CD4-positive, alpha-beta T cell treated with Interferon alpha-2 for 1 hour (primary cell): ENCODE results near the gene LRG1.

Experiments
- DNase-seq, 2 donors: peaks; one replicate each; pipeline ENCODE4 v3.0.0-alpha.2; 2020 to 2022

The LRG1 gene

DNA sequence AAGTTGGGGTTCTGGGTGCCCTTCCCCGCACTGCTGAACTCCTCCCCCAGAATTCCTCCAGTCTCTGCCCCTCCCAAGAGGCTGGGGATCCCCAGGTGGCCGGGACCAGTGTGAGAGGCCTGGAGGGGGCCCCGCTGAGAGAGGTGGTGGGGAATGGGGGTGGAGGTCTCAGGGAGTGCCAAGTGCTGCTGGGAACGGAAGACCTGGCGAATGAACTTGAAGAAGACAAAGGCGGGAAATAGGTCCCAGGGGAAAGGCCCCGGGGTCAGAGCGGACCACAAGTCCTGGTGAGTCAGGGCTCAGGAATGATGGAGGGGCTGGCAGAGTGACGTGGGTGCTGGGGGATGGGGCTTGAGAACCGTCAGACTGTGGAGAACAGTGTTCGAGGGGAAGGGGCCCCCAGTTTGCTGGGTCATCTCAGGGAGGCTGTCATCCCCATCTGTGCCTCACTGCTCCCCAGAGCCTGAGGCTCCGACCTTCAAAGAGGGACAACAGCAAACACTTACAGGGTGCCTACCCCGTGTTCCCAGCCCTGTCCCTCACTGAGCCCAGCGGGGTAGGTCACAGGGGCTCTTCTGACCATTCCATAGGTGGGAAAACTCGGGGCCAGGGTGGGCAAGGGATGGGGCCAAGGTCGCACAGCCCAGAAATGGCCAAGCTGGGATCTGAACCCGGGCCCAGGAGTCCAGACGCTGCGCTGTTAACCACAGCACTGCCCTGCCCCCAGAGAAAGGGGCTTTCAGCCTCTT, 35.6 kb upstream of the LRG1 start:
- no peak for DNase-seq

DNA sequence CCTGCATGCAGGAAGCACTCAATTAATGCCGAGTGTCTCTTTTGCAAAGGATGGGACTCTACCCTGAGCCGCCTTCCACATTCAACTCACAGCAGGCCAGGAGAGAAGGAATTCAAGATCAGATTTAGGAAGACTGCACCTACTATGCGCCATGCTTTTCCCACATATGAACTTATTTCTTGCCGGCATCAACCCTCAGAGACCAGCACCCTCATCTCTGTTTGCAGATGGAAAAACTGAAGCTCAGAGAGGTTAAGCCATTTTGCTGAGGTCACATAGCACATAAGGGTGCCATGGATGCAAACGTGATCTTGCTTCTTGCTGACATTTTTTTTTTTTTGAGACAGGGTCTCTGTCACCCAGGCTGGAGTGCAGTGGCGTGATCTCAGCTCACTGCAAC, 33.8 kb upstream of the LRG1 start:
- no peak for DNase-seq

DNA sequence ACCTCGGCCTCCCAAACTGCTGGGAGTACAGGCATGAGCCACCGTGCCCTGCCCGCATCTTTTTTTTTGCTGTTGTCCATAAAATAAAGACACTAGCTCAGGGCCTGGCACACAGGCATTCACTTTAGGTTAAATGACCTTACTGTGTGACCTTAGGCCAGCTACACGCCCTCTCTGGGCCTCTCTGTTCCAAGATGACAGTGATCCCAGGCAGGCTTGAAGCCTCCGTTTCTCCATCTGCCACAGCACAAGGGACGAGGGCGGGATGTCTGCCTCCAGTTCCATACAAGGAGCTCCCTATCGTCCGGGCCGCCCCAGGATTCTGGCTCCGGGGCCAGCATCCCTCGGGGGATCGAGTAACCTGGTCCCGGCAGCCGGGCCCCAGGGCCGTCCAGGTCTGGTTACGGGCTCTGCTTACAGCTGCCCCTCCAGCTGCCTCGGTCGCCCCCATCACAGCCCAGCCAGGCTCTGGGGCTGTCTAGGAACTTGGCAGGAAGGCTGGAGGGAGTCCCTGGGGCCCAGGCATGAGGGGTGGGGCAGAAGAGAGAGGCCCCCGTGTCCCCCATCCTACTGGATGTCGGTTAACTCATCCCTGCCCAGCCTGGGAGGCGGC, 31.6 kb upstream of the LRG1 start:
- DNase-seq: no peak

DNA sequence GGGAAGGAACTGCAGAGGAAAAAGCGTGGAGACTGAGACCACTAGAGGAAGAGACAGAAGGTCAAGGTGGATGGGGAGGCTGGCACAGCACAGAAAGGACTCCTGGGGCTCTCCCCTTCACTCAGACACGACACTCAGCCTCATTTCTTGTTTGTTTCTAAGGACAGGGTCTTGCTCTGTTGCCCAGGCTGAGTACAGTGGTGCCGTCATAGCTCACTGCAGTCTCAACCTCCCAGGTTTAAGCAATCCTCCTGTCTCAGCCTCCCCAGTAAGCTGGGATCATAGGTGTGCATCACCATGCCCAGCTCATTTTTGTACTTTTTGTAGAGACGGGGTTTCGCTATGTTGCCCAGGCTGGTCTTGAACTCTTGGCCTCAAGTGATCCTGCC, 31.1 kb upstream of the LRG1 start:
- DNase-seq: no peak

DNA sequence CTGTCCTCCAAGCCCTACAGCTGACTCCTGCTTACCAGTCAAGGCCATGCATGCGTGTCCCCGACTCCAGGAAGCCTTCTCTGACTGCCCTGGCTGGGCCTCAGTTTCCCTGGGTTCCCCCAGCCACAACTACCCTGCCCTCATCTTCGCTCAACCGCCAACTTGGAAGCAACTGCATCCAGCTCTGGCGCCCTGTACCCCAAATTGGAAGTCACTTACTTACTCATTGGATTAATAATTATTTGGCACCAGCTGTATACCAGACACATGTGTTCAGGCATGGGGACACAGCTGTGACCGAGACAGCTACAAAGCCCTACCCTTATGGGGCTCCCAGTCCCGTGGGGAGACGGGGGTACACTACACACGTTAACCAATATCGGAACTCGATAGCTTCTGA, 30.6 kb upstream of the LRG1 start:
- DNase-seq: no peak

DNA sequence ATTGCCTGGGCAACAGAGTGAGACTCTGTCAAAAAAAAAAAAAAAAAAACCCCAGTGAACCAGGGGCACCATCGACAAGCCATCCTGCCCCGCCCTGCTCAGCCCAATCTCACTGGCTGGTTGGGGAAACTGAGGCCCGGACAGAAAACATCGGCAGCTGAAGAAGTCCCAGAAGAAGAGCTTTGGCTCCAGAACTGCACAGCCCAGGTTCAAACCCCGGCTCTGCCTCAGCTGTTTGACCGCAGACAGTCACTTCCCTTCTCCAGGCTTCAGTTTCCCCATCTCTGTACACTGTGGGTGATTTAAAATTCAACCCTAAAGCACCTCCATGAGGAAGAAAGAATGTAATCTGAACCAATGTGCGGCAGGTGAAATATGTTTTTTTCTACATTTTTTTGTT, 29.1 kb upstream of the LRG1 start:
- DNase-seq: peak in 1 of 2 donors; percentile 18

DNA sequence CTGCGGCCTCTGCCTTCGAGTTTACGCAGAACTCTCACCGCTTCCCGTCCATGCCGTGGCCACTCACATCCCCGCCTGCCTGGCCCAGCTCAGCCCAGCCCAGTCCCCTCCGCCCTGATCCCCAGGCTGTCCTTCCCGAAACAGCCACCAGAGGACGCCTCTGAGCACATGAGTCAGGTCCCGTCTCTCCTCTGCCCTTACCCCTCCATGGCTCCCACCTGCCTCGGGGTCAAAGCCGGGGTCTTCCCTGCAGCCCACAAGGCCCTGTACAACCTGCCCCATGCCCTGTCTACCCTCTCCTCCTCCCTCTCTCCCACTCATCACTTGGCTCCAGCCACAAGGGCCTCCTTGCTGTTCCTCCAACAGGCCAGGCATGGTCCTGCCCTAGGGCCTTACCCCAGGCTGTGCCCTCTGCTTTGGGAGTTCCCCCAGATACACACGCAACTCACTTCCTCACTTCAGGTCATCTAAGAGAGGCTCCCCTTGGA, 27.8 kb upstream of the LRG1 start:
- DNase-seq: peak; percentile 57 to 61

DNA sequence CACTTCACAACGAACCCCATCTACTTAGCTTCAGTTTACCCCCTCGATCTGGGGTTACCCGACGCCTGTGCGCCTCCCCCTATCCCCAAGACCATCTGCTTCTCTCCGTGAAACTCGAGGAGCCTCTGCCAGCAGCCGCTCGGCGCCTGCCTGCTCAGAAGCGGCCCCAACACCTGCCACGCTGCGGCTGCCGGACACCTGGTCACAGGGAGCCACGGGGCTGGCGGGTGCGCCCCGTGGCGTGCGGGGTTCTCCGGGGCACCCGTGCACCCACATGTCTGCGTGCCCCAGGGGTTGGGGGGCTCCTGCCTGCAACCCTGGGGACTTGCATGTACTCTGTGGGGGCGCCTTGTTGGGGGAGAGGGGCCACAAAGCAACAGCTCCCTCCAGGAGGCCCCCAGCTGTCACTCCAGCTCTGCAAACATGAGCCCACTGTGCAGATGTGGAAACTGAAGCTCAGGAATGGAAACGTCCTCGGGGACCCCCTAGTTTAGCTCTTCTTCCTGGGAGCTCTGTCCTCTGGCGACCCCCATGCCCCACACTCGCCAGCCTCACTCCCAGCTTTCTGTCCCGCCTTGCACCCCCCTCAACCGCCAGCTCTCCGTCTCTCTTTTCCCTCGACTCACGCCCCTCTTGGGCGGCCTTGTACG, 26.7 kb upstream of the LRG1 start:
- DNase-seq: no peak

DNA sequence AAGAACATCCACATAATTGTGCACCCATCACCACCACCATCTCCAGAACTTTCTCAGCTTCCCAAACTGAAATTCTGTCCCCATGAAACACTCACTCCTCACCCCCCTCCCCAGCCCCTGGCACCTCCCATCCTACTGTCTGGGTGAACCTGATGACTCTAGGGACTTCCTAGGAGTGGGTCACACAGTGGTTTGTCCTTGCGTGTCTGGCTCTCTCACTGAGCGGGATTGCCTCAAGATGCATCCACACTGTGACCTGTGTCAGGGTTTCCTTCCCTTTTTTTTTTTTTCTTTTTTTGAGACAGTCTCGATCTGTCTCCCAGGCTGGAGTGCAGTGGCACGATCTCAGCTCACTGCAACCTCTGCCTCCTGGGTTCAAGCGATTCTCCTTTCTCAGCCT, 23.7 kb upstream of the LRG1 start:
- DNase-seq: peak in 1 of 2 donors; percentile 72

DNA sequence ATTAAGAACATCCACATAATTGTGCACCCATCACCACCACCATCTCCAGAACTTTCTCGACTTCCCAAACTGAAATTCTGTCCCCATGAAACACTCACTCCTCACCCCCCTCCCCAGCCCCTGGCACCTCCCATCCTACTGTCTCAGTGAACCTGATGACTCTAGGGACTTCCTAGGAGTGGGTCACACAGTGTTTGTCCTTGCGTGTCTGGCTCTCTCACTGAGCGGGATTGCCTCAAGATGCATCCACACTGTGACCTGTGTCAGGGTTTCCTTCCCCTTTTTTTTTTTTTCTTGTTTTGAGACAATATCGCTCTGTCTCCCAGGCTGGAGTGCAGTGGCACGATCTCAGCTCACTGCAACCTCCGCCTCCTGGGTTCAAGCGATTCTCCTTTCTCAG, 22.2 kb upstream of the LRG1 start:
- peak in 1 of 2 donors; percentile 72 for DNase-seq

DNA sequence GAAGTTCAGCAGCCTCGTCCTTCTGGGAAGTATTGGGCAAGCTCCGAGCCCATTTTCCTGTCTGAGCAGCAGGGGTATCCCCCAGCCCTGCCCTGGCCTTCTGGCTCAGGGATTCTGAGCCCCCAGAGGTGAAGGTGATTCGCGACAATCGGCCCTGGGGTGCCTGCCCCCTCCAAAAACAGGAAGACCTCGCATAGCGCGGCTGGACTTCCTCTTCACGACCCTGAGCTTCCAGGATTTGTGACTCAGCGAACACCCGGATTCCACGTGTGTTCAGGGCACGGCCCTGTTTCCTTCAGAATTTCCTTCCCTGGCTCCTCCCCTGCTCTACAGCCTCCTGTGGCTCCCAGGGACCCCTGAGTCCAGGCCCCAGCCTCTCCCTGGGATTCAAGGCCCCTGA, 19.7 kb upstream of the LRG1 start, which contains the start of gene SEMA6B:
SEMA6B (minus strand) TSS at position 116 of the 400 bp plus-strand sequence. CDS start 1,227 bp downstream, outside the sequence.
- DNase-seq: peak in 1 of 2 donors; percentile 73

DNA sequence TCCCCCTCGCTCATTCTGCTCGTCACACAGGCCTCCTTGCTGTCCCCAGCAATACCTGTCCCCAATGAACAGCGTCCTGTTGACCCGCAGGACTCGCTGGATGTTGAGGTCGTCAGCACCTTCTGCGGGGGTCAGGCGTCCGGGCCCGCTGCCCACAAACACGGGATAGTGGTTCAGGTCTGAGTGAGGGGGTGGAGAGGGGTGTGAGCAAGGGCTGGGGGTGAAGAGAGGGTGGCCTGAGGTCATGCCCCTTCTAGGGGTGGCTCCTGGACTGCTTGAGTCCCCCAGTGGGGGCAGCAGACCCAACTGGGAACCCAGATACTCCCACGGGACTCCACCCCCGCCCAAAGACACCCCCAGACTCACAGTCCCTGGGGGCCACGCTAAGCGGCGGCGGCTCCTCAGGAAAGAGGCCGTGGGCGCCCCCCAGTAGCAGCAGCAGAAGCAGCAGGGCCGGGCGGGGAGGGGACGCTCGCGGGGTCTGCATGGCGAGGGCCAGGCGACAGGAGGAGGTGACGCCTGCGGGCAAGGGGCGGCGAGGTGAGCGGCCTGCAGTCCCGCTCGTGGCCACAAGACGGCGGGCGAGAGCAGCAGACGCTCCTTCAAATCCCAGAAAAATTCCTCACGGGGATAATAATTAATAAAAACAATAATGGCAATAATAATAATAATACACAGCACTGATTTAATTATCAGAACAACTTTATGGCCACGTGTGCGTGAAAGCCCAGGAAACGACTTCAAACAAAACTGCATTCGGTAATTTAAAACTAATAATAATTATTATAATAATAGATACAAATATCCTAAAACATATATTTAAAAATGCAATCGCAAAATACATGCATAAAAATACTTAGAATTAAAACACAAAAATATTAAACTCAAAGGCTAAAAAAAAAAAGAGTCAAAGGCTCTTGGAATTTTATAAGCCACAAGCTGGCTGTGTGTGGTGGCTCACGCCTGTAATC, 18.4 kb upstream of the LRG1 start:
- DNase-seq: peak in 1 of 2 donors; percentile 23

DNA sequence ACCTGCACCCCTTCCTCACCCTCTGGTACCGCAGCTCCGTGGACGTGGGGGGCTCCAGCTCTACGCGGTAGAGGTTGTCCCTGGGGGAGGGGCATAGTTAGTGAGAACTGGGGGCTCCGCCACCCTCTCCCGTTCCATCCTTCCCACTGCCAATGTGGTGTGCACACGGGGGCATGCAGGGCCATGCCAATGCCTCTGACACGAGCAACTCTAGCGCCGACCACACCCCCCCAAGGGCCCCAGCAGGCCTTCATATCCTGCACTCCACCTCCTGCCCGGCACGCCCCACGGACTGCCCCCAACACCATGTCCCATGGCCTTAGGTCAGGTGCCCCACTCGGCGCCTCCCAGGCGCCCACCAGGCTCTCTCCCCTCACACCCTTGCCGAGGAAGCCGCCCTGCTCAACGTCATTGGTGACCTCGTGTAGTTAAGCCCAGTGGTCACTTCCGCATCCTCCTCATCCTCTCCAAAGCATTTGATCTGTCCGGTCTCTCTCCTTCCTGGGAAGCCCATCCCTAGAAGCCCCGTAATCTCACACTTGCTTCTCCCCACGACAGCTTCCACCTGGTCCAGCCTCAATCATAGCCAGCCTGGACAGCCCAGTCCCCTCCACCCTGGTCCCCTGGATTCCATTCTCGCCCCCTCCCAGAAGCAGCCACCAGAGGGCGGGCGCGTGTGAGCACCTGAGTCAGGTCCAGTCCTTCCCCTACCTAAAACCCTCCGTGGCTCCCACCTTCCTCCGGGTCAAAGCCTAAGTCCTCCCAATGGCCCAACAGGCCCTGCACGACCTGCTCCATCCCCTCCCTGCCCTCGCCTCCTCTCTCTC, 17.5 kb upstream of the LRG1 start:
- DNase-seq: no peak

DNA sequence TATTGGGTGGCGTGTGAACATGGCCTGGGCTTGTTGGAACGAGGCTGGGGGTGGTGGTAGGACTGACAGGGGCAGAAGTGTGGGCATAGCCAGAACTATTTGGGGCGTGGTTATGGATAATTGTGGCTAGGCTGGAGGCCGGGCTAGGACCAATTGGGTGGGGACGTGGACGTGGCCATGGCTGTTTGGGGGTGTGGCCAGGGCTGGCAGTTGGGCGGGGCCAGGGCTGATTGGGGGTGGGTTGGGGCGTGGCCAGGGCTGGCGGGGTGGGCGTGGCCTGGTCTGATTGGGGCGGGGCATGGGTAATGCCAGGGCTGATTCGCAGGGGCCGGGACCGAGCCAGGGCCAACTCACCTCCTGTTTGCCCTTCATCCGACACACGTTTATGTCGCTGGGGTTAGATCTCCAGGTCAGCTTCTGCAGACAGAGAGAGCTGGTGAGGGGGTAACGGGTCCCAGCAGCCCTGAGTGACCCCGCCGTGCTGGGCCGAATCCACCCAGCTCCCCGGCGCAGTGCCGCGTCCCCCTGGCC, 16.8 kb upstream of the LRG1 start:
- DNase-seq: no peak

DNA sequence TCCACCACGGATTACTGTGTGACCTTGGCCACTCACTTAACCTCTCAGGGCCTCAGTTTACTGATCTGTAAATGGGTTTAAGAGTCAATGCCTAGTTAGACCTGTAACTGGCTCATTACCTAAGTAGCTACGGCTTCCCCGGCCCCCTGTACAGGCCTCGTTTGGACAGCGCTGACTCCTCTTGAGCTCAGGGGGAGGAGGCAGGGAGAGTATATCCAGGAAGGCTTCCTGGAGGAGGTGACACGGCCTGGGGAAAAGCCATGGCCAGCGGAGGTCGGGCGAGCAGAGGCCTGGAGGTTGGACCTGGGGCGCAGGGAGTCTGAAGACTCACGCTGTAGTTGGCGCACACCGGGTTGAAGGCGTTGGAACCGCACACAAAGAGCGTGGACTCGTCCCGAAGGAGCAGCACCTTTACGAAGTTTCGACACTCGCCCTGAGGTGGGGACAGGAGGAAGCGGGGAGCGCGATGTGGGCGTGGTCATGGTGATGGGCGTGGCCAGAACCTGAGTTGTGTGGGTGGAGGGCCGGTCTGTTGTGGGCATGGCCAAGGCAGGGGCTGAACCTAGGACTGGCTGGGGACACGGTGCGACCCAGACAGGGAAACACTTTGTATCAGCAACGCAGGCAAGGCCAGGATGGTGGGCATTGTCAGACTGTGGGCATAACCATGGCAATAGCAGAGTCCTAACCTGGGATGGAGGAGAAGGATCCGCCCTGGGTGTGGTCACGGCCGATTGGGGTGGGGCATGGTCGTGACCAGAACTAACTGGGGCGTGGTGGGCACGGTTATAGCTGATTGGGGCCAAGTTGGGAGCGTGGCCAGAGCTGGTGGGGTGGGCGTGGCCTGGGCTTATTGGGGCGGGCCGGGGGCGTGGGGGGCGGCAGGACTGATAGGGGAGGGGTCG, 16.1 kb upstream of the LRG1 start:
- DNase-seq: no peak

DNA sequence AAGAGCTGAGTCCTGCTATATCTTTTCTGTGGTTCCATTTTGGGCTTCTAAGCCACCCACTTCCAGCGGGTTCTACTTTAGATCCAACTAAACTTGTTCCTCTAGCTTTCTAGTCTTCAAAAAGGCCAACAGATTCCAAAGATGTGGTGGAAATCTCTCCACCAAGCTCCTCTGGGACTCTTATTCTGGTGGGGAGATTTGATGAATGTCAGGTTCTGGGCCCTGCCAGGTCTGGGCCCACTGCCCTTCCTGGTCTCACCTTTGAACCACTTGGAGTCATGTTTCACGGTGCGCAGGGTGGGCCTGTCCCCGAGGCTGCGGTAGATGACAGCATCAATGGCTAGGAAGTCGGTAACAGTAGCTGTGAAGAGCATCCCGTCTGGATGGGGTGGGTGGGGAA, 14.9 kb upstream of the LRG1 start:
- DNase-seq: no peak

DNA sequence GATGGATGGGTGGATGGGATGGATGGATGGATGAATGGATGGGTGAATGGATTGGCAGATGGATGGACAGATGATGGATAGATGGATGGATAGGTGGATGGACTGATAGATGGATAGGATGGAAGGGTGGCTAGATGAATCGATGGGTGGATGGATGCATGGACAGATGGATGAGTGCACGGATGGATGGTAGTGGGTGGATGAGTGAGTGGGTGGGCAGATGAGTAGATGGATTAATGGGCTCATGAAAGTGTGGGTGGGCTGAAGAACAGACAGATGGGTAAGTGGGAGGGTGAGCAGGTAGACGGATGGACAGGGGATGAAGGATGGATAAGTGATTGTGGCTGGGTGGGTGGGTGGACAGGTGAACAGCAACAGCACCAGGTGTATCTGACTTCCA, 13.9 kb upstream of the LRG1 start:
- no peak for DNase-seq

DNA sequence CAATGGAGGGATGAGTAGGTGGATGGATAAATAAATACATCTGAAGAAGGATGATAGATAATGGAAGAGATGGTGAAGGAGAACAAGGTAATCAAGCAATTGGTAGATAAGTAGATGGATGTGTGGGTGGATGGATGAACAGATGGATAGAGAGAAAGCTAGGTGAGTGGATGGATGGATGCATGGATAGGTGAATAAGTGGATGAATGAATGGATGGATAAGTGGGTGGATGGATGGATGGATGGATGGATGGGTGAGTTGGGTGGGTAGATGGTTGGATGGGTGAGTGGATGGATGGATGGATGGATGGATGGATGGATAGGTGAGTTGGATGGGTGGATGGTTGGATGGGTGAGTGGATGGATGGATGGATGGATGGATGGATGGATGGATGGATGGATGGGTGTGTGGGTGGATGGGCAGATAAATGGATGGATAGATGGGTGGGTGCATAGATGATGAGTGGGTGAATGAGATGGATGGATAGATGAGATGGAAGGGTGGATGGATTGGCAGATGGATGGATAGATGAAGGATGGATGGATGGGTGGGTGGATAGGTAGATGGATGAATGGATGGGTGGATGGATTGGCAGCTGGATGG, 13.4 kb upstream of the LRG1 start:
- DNase-seq: no peak

DNA sequence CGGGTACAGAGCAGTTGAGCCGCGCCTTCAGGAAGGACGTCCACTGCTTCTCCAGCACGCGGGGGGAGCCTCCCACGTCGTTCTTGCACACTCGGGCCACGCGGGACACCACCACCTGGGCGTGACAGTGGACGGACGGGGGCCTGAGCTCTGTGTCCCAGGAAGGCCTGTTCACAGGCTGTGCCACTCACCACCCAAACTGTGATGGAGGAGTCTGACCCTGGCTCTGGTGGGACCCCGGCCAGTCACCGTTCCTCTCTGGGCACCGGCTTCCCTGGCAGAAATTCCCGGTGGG, 12.6 kb upstream of the LRG1 start:
- no peak for DNase-seq

DNA sequence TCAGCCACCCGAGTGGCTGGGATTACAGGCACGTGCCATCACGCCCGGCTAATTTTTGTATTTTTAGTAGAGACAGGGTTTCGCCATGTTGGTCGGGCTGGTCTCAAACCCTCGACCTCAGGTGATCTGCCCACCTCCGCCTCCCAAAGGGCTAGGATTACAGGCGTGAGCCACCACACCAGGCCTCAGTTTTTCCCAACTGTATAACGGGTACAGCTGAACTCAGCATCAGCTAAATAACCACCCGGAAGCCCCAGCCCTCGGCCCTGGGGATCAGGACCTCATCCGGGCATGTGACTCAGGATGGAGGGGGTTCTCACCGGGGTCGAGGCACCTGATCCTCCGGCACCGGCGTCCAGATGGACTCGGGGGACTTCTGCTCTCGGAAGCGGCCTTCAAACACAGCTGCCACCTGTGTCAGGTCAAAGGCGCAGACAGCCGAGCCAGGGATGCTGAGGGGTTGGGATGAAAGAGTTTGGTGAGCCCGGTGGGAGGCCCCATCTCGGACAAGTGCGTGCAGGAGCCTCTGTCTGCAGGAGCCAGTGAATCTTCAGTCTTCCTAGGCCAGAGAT, 10.7 kb upstream of the LRG1 start:
- no peak for DNase-seq
